ENCODE data around the gene RBM5.

GRCh38 chr3:50090984-50091383 is 2.3 kb downstream of the RBM5 start:
- no peak for TF ChIP-seq POLR2A (IDR thresholded peaks at IDR 0.05; ENCODE audit: low read depth, low read length)
- no peak for TF ChIP-seq TAF1 (IDR thresholded peaks at IDR 0.05; ENCODE audit: low read depth, low read length)
- TF ChIP-seq POLR2AphosphoS5 (IDR thresholded peaks at IDR 0.05; ENCODE audit: low read depth, low read length) = no peak
- no peak for TF ChIP-seq PAX5 (IDR thresholded peaks at IDR 0.05; ENCODE audit: insufficient read depth, low read length, severe bottlenecking)

Data from GM12891 (cell line).